SW480 (cell line): ENCODE measurements around the gene HCFC1.

Experiments used
- DNase-seq: peaks from one replicate; pipeline ENCODE4 v3.0.0-alpha.2; 2016; ENCODE audit warnings: low spot score

Gene HCFC1

GRCh38 chrX:153974003-153974725, 2.5 kb upstream of the HCFC1 start:
- DNase-seq: no peak

GRCh38 chrX:153973127-153974002, 1.7 kb upstream of the HCFC1 start:
- no peak for DNase-seq

- DNase-seq: peak; percentile 90
Observed at GRCh38 chrX:153972368-153973126, 929 bp upstream of the HCFC1 start, which contains the start of gene TMEM187. Gene TMEM187 (plus strand): TSS chrX:153972754. CDS start chrX:153982063, 9,309 bp downstream.

GRCh38 chrX:153971124-153971449, 531 bp downstream of the HCFC1 start:
- DNase-seq: peak; percentile 82

- DNase-seq: peak; percentile 32
Observed at GRCh38 chrX:153970357-153971123, 1.1 kb downstream of the HCFC1 start.

- DNase-seq: no peak
Observed at GRCh38 chrX:153969904-153970356, 1.7 kb downstream of the HCFC1 start.

GRCh38 chrX:153969125-153969903, 2.3 kb downstream of the HCFC1 start:
- DNase-seq: no peak

- no peak for DNase-seq
Observed at GRCh38 chrX:153968754-153969124, 2.9 kb downstream of the HCFC1 start.

GRCh38 chrX:153968255-153968654, 3.4 kb downstream of the HCFC1 start:
- DNase-seq: no peak

- no peak for DNase-seq
Observed at GRCh38 chrX:153967536-153968224, 3.9 kb downstream of the HCFC1 start.

- no peak for DNase-seq
Observed at GRCh38 chrX:153966841-153967535, 4.6 kb downstream of the HCFC1 start.

- DNase-seq: no peak
Observed at GRCh38 chrX:153966283-153966688, 5.3 kb downstream of the HCFC1 start.

- DNase-seq: no peak
Observed at GRCh38 chrX:153965406-153965805, 6.2 kb downstream of the HCFC1 start.

- no peak for DNase-seq
Observed at GRCh38 chrX:153964105-153964504, 7.5 kb downstream of the HCFC1 start.

- no peak for DNase-seq
Observed at GRCh38 chrX:153963546-153963945, 8.1 kb downstream of the HCFC1 start.

- DNase-seq: no peak
Observed at GRCh38 chrX:153961292-153961691, 10.3 kb downstream of the HCFC1 start.

- no peak for DNase-seq
Observed at GRCh38 chrX:153960786-153961185, 10.8 kb downstream of the HCFC1 start.

GRCh38 chrX:153960077-153960476, 11.5 kb downstream of the HCFC1 start:
- no peak for DNase-seq

GRCh38 chrX:153959649-153960048, 12.0 kb downstream of the HCFC1 start:
- DNase-seq: no peak

- DNase-seq: no peak
Observed at GRCh38 chrX:153958605-153959004, 13.0 kb downstream of the HCFC1 start.
